ENCODE data around the gene ABCF2. TPM values are rescaled to one million over a fixed set of nuclear protein-coding genes. Genes with fewer than 3 reads are reported as not detected.

Gene ABCF2
- polyA plus RNA-seq, 3 donors, result 18.0 to 22.0 (median 21.1) TPM

DNA sequence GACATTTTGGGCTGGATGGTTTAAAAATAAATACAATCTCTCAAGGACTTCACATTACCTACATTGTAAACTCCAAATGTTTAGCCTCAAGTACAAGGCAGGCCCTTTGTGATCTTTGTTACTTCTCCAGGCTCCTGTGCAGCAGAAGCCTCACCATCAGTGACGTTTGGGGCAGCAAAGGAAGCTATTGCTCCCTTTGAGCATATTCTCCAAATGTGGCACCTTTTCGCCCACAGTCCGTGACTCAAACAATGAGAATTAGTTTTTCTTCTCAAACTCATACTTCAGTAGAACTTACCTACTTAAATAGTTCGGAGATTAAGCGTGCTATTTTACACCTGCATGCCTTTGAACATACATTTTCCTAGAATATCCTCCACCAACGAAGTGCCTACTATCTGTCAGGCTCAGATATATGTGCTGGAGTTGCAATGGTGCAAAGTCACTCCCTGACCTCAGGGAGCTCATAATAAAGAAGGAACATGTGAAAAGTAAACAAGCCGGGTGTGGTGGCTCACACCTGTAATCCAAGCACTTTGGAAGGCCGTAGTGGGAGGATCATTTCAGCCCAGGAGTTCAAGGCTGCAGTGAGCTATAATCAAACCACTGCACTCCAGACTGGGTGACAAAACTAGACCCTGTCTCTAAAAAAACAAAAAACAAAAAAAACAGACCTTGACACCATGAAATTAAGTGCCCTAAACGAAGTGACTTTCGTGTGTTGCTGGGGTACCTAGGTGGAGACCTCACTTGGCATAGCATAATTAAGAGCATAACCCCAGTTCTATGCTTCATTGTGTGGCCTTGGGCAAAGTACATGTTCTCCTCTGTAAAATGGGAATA lies 1.2 kb upstream of the ABCF2 start:
- no peaks in the 10 kb centered on the region for H3K27me3 ChIP-seq (ENCODE audit: control insufficient read depth in 2 of 2, insufficient read depth in 2 of 2, low read length in 2 of 2)
- Mint-ChIP-seq H3K4me1 (peaks cover 39% of the 10 kb centered on the region), H3K27me3 (ENCODE audit: low read depth in 3 of 3) (peaks cover 0 to 3% (median 3%) of the 10 kb centered on the region in 3 donors), H3K9me3 (peaks cover 0 to 3% (median 0%) of the 10 kb centered on the region in 7 donors), H3K4me3 (peak overlapping the region; percentile 93 to 96), H3K36me3 (peaks cover 22 to 23% of the 10 kb centered on the region in 2 donors), H3K27ac (peak overlapping the region in 1 of 7 donors; percentile 90)
- WGBS (ENCODE audit: insufficient coverage), result 81% methylated on average over 7 of the region's 10 CpGs
- H3K9ac ChIP-seq (ENCODE audit: insufficient read depth, low read length, poor library complexity, severe bottlenecking), result peak overlapping the region; percentile 71
- peaks cover 29% of the 10 kb centered on the region for H3K79me2 ChIP-seq (ENCODE audit: insufficient read depth, low read length)
- TF ChIP-seq CTCF (IDR thresholded peaks at IDR 0.05), result no peak
- H3K36me3 ChIP-seq (replicated peaks in 1 of 2; ENCODE audit: control insufficient read depth in 1 of 2, insufficient read depth in 2 of 2, low read length in 2 of 2), result peaks cover 18 to 19% of the 10 kb centered on the region in 2 donors
- peak overlapping the region; percentile 47 to 94 (median 66) for H3K4me3 ChIP-seq (replicated peaks in 1 of 3; ENCODE audit: low read depth in 2 of 3, low read length in 3 of 3)
- peaks cover 34 to 41% of the 10 kb centered on the region in 2 donors for H3K4me1 ChIP-seq (ENCODE audit: control insufficient read depth in 1 of 2, insufficient read depth in 2 of 2, low read length in 2 of 2)
- H3K4me2 ChIP-seq (replicated peaks; ENCODE audit: extremely low read depth, low read length, poor library complexity, severe bottlenecking), result peak overlapping the region; percentile 97
- peaks cover under 1% of the 10 kb centered on the region for H4K20me1 ChIP-seq (ENCODE audit: insufficient read depth, low read length)
- DNase-seq, result no peak
- no peak overlapping the region for H3K27ac ChIP-seq (ENCODE audit: low read depth in 1 of 2, low read length in 2 of 2)
- peak overlapping the region; percentile 100 for H2AFZ ChIP-seq (ENCODE audit: insufficient read depth, low read depth, low read length, poor library complexity, severe bottlenecking)
- no peaks in the 10 kb centered on the region for H3K9me3 ChIP-seq (replicated peaks in 1 of 2; ENCODE audit: control insufficient read depth in 1 of 2, insufficient read depth in 1 of 2, low read length in 2 of 2)
- intact Hi-C loops (cut with micrococcal nuclease), result loop anchor here in 1 of 2 donors (5.0 to 10.0 kb wide), 2 partner anchors 119 to 287 kb away; partner anchors contain the start of gene RHEB

GRCh38 chr7:151226560-151226874 lies 488 bp downstream of the ABCF2 start:
- no peak for TF ChIP-seq CTCF (IDR thresholded peaks at IDR 0.05)
- Histone ChIP-seq H3K4me3 (replicated peaks in 1 of 3; ENCODE audit: low read depth in 2 of 3, low read length in 3 of 3) (peak overlapping the region; percentile 47 to 94 (median 51)), H2AFZ (ENCODE audit: insufficient read depth, low read depth, low read length, poor library complexity, severe bottlenecking) (peak overlapping the region; percentile 100), H3K79me2 (ENCODE audit: insufficient read depth, low read length) (peaks cover 19% of the 10 kb centered on the region), H3K9me3 (replicated peaks in 1 of 2; ENCODE audit: control insufficient read depth in 1 of 2, insufficient read depth in 1 of 2, low read length in 2 of 2) (no peaks in the 10 kb centered on the region), H4K20me1 (ENCODE audit: insufficient read depth, low read length) (no peaks in the 10 kb centered on the region), H3K9ac (ENCODE audit: insufficient read depth, low read length, poor library complexity, severe bottlenecking) (peak overlapping the region; percentile 71), H3K4me2 (replicated peaks; ENCODE audit: extremely low read depth, low read length, poor library complexity, severe bottlenecking) (peak overlapping the region; percentile 97), H3K27ac (ENCODE audit: low read depth in 1 of 2, low read length in 2 of 2) (peak overlapping the region; percentile 51 to 85), H3K4me1 (ENCODE audit: control insufficient read depth in 1 of 2, insufficient read depth in 2 of 2, low read length in 2 of 2) (peaks cover 23 to 28% of the 10 kb centered on the region in 2 donors), H3K27me3 (ENCODE audit: control insufficient read depth in 2 of 2, insufficient read depth in 2 of 2, low read length in 2 of 2) (no peaks in the 10 kb centered on the region), H3K36me3 (replicated peaks in 1 of 2; ENCODE audit: control insufficient read depth in 1 of 2, insufficient read depth in 2 of 2, low read length in 2 of 2) (peaks cover 34 to 37% of the 10 kb centered on the region in 2 donors)
- Mint-ChIP-seq H3K27me3 (ENCODE audit: low read depth in 3 of 3) (peaks cover 0 to 3% (median 0%) of the 10 kb centered on the region in 3 donors), H3K36me3 (peaks cover 34 to 39% of the 10 kb centered on the region in 2 donors), H3K9me3 (no peaks in the 10 kb centered on the region), H3K4me1 (peaks cover 28% of the 10 kb centered on the region), H3K4me3 (peak overlapping the region; percentile 93 to 96), H3K27ac (peak overlapping the region; percentile 90 to 97 (median 93))
- WGBS (ENCODE audit: insufficient coverage), result 4% methylated on average over 14 of the region's 15 CpGs
- intact Hi-C loops (cut with micrococcal nuclease), result loop anchor here (2.0 to 10.0 kb wide), 3 partner anchors 16 to 288 kb away; partner anchors contain the start of gene RHEB (in 1 of the 2)
- no peak for DNase-seq

Data from CD14-positive monocyte (primary cell).